ENCODE measurements around the gene SRP68. TPM values are rescaled to one million over a fixed set of nuclear protein-coding genes. Genes with fewer than 3 reads are reported as not detected.

Gene SRP68
- total and polyA plus RNA-seq, 9 of the 15 experiments (the other 6 are each of a cell fraction or from before 2014, with no cell fraction given), result 29.4 to 92.6 (median 36.2) TPM

GRCh38 chr17:76115138-76115754 is 42.9 kb upstream of the SRP68 start:
- no peak for FAIRE-seq
- Histone ChIP-seq H3K9me1 (ENCODE audit: control insufficient read depth, insufficient read depth, low read length) (no peaks in the 10 kb centered on the region), H3K36me3 (ENCODE audit: control insufficient read depth, insufficient read depth, low read length) (no peaks in the 10 kb centered on the region), H3K27ac (ENCODE audit: extremely low read depth, low read depth, low read length) (no peak overlapping the region), H3K9me3 (replicated peaks; ENCODE audit: control insufficient read depth, insufficient read depth, low read depth, low read length) (no peaks in the 10 kb centered on the region), H2AFZ (ENCODE audit: low read depth, low read length) (no peak overlapping the region), H3K27me3 (ENCODE audit: control insufficient read depth in 2 of 2, insufficient read depth in 2 of 2, low read length in 2 of 2) (no peaks in the 10 kb centered on the region), H3K9ac (ENCODE audit: insufficient read depth in 1 of 2, low read depth in 2 of 2, low read length in 2 of 2) (no peak overlapping the region), H3K79me2 (ENCODE audit: control insufficient read depth, insufficient read depth, low read length) (no peaks in the 10 kb centered on the region), H3K4me2 (ENCODE audit: insufficient read depth, low read length) (no peak overlapping the region), H3K4me1 (replicated peaks in 1 of 2; ENCODE audit: control insufficient read depth in 2 of 2, insufficient read depth in 2 of 2, low read length in 2 of 2) (no peaks in the 10 kb centered on the region), H4K20me1 (replicated peaks; ENCODE audit: control insufficient read depth, insufficient read depth, low read length) (no peaks in the 10 kb centered on the region), H3K4me3 (no peak overlapping the region)
- BruUV-seq (replicated peaks), result no TSS peak
- 29% methylated on average over 7 of the region's 7 CpGs for WGBS (ENCODE audit: insufficient coverage, low coverage, missing lambda C conversion rate)
- ChIA-PET CTCF (ENCODE audit: low intra/inter-chr PET ratio) (no interaction called here), POLR2A (interaction anchor here (0.7 to 1.0 kb wide), 2 partner anchors 35 to 173 kb away, joined by 3 read pairs; no protein-coding TSS in a partner anchor)
- no peak for TF ChIP-seq DMBX1 (CRISPR knock-in tag; IDR thresholded peaks at IDR 0.05; ENCODE audit: borderline replicate concordance)
- TF ChIP-seq BCOR (IDR thresholded peaks at IDR 0.05), result peak; percentile 24; the same call in 1 of the 2 replicates
- peak; percentile 66 for TF ChIP-seq RBM25 (IDR thresholded peaks at IDR 0.05; ENCODE audit: low read depth, low read length, severe bottlenecking)
- TF ChIP-seq ZNF121 (CRISPR knock-in tag; conservative IDR thresholded peaks at IDR 0.05), result peak; percentile 91
- intact Hi-C loops (cut with micrococcal nuclease), result no loop called here
- in situ Hi-C loops (cut with MboI), result no loop called here
- ATAC-seq, result no peak
- DNase-seq (ENCODE audit: extremely low read depth in 1 of 4, low spot score in 3 of 4), result no peak

DNA sequence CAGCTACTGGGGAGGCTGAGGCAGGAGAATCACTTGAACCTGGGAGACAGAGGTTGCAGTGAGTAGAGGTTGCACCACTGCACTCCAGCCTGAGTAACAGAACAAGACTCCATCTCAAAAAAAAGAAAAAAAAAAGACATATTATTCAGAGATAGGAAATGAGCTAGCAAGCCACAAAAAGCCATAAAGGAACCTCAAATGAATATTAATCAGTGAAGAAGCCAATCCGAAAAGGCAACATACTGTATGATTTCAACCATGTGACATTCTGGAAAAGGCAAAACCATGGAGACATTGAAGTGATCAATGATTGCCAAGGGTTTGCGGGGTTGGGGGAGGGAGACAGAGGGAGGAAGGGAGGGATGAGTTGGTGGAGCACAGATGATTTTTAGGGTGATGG is 39.6 kb upstream of the SRP68 start:
- Histone ChIP-seq H3K9ac (ENCODE audit: insufficient read depth in 1 of 2, low read depth in 2 of 2, low read length in 2 of 2) (no peak overlapping the region), H3K9me3 (replicated peaks; ENCODE audit: control insufficient read depth, insufficient read depth, low read depth, low read length) (no peaks in the 10 kb centered on the region), H4K20me1 (replicated peaks; ENCODE audit: control insufficient read depth, insufficient read depth, low read length) (no peaks in the 10 kb centered on the region), H2AFZ (ENCODE audit: low read depth, low read length) (no peak overlapping the region), H3K4me1 (replicated peaks in 1 of 2; ENCODE audit: control insufficient read depth in 2 of 2, insufficient read depth in 2 of 2, low read length in 2 of 2) (no peaks in the 10 kb centered on the region), H3K36me3 (ENCODE audit: control insufficient read depth, insufficient read depth, low read length) (no peaks in the 10 kb centered on the region), H3K9me1 (ENCODE audit: control insufficient read depth, insufficient read depth, low read length) (no peaks in the 10 kb centered on the region), H3K27ac (ENCODE audit: extremely low read depth, low read depth, low read length) (no peak overlapping the region), H3K79me2 (ENCODE audit: control insufficient read depth, insufficient read depth, low read length) (no peaks in the 10 kb centered on the region), H3K4me2 (ENCODE audit: insufficient read depth, low read length) (no peak overlapping the region), H3K27me3 (ENCODE audit: control insufficient read depth in 2 of 2, insufficient read depth in 2 of 2, low read length in 2 of 2) (no peaks in the 10 kb centered on the region), H3K4me3 (no peak overlapping the region)
- DNase-seq (ENCODE audit: extremely low read depth in 1 of 4, low spot score in 3 of 4) (no peak), FAIRE-seq (no peak), ATAC-seq (no peak)
- WGBS (ENCODE audit: insufficient coverage, low coverage, missing lambda C conversion rate), result 26% methylated on average over 2 of the region's 2 CpGs
- in situ Hi-C loops (cut with MboI) (no loop called here), intact Hi-C loops (cut with micrococcal nuclease) (no loop called here)
- no TSS peak for BruUV-seq (replicated peaks)
- ChIA-PET CTCF (ENCODE audit: low intra/inter-chr PET ratio) (no interaction called here), POLR2A (interaction anchor here (0.6 to 0.9 kb wide), 2 partner anchors 167 to 274 kb away, joined by 3 to 4 read pairs; no protein-coding TSS in a partner anchor)
- TF ChIP-seq SRF (CRISPR knock-in tag; IDR thresholded peaks at IDR 0.05), result no peak
- no peak for TF ChIP-seq ZC3H11A (IDR thresholded peaks at IDR 0.05; ENCODE audit: low read depth, low read length)
- no peak for TF ChIP-seq ZNF146 (CRISPR knock-in tag; IDR thresholded peaks at IDR 0.05; ENCODE audit: unreplicated experiment)
- no peak for TF ChIP-seq ZNF197 (CRISPR knock-in tag; IDR thresholded peaks at IDR 0.05; ENCODE audit: low read depth)
- no peak for TF ChIP-seq RBM15 (IDR thresholded peaks at IDR 0.05; ENCODE audit: insufficient read depth, low read length)
- no peak for TF ChIP-seq MBD1 (CRISPR knock-in tag; IDR thresholded peaks at IDR 0.05)
- TF ChIP-seq ZNF12 (CRISPR knock-in tag; IDR thresholded peaks at IDR 0.05), result no peak
- no peak for TF ChIP-seq POLR3G (IDR thresholded peaks at IDR 0.05; ENCODE audit: extremely low read depth, insufficient read length, insufficient replicate concordance)
